Measurements from ENCODE around the gene ZMYND8. TPM values are rescaled to one million over a fixed set of nuclear protein-coding genes. Genes with fewer than 3 reads are reported as not detected.
"Not testable (repeated sequence)": the region's sequence is repeated elsewhere in the genome, so short reads cannot be mapped to it uniquely, and the experiment has no call there.

Gene ZMYND8
- total RNA-seq, 2 donors from 2014 or later: 22.0 to 35.3 TPM

DNA sequence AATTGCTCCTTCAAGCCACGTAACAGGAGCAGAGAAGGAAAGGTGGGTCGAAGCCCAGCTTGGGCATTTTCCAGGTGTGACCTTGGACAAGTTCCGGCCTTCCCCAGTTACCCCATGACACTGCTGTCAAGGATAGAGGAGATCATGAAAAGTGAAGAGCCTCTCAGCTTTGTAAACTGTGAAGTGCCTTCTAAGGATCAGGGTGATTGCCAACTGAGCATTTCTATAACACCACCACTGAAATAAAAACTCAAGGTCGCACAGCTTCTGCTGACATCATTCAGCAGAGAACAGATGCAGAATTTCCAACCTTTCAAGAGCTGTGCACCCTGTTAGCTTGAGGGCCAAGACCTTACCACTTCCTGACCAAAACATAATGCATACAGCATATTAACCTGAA is 24.0 kb upstream of the ZMYND8 start:
- Histone ChIP-seq H3K4me3 (no peak overlapping the region), H3K36me3 (no peaks in the 10 kb centered on the region), H3K27me3 (no peaks in the 10 kb centered on the region), H3K4me1 (peaks cover 0 to 17% of the 10 kb centered on the region in 2 donors), H3K9me3 (no peaks in the 10 kb centered on the region), H3K27ac (peak overlapping the region in 1 of 2 donors; percentile 27)
- TF ChIP-seq, protein P1, sequence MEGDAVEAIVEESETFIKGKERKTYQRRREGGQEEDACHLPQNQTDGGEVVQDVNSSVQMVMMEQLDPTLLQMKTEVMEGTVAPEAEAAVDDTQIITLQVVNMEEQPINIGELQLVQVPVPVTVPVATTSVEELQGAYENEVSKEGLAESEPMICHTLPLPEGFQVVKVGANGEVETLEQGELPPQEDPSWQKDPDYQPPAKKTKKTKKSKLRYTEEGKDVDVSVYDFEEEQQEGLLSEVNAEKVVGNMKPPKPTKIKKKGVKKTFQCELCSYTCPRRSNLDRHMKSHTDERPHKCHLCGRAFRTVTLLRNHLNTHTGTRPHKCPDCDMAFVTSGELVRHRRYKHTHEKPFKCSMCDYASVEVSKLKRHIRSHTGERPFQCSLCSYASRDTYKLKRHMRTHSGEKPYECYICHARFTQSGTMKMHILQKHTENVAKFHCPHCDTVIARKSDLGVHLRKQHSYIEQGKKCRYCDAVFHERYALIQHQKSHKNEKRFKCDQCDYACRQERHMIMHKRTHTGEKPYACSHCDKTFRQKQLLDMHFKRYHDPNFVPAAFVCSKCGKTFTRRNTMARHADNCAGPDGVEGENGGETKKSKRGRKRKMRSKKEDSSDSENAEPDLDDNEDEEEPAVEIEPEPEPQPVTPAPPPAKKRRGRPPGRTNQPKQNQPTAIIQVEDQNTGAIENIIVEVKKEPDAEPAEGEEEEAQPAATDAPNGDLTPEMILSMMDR (IDR thresholded peaks at IDR 0.05): no peak
- no peak for DNase-seq (ENCODE audit: low spot score)

DNA sequence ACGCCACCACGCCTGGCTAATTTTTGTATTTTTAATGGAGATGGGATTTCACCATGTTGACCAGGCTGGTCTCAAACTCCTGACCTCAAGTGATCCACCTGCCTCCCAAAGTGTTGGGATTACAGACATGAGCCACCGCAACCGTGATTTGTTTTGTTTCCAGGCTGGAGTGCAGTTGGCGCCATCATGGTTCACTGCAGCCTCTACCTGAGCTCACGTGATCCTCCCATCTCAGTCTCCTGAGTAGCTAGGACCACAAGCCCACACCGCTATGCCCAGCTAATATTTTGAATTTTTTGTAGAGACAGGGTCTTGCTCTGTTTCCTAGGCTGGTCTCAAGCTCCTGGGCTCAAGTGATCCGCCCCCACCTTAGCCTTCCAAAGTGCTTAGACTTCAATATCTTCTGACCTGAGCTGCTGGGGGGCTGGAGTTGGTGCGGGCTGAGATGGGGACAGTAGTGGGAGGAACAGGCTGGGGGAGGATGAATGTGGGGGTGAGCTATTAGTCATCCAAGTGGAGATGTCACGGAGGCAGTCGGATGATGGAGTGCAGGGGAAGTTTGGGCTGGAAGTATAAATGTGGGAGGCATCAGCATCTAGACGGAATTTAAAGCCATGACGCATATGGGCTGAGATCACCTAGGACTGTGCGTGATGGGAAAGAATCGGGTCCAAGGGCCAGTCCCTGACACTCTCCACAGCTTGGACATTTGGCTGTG is 23.1 kb upstream of the ZMYND8 start:
- no peak overlapping the region for H3K27ac ChIP-seq
- no peaks in the 10 kb centered on the region for H3K36me3 ChIP-seq
- H3K9me3 ChIP-seq: no peaks in the 10 kb centered on the region
- H3K27me3 ChIP-seq: no peaks in the 10 kb centered on the region
- no peak overlapping the region for H3K4me3 ChIP-seq
- H3K4me1 ChIP-seq: peaks cover 0 to 14% of the 10 kb centered on the region in 2 donors
- no peak for DNase-seq (ENCODE audit: low spot score)
- TF ChIP-seq, protein P1 (IDR thresholded peaks at IDR 0.05): no peak

DNA sequence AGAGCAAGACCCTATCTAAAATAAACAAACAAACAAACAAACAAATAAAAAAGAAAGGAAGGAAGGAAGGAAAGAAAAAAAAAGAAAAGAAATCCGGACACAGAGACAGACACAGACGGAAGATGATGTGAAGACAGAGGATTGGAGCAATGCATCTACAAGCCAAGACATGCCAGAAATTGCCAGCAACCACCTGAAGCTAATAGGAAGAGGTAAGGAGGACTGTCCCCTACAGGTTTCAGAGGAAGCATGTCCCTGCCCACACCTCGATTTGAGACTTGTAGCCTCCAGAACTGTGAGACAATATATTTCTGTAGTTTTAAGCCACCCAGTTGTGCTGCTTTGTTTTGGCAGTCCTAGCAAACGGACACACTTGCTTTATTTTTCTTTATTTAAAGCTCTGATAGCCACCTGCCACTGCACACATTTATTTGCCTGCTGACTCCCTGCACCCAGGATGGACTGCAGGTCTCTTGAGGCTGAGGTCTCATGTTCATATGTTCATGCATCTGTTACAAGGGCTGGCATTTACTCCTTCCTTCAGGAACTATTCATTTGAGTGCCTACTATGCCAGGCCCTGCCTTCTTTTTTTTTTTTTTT is 20.7 kb upstream of the ZMYND8 start:
- H3K27me3 ChIP-seq: no peaks in the 10 kb centered on the region
- no peak overlapping the region for H3K4me3 ChIP-seq
- no peak overlapping the region for H3K27ac ChIP-seq
- no peaks in the 10 kb centered on the region for H3K36me3 ChIP-seq
- TF ChIP-seq, protein P1 (IDR thresholded peaks at IDR 0.05): no peak
- no peaks in the 10 kb centered on the region for H3K9me3 ChIP-seq
- no peak for DNase-seq (ENCODE audit: low spot score)
- H3K4me1 ChIP-seq: no peaks in the 10 kb centered on the region

DNA sequence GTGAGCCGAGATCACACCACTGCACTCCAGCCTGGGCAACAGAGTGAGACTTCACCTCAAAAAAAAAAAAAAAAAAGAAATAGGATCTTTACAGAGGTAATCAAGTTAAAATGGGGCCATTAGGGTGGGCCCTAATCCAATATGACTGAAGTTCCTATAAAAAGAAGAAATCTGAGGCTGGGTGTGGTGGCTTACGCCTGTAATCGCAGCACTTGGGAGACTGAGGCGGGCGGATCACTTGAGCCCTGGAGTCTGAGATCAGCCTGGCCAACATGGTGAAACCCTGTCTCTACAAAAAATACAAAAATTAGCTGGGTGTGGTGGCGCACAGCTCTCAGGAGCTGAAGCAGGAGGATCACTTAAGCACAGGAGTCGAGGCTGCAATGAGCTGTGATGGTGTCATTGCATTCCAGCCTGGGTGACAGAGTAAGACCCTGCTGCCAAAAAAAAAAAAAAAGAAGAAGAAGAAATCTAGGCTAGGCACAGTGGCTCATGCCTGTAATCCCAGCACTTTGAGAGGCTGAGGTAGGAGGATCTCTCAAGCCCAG is 19.7 kb upstream of the ZMYND8 start:
- not testable (repeated sequence) for H3K27ac ChIP-seq, H3K27me3 ChIP-seq, H3K9me3 ChIP-seq, H3K4me3 ChIP-seq, H3K4me1 ChIP-seq, H3K36me3 ChIP-seq
- DNase-seq (ENCODE audit: low spot score): peak; percentile 68

DNA sequence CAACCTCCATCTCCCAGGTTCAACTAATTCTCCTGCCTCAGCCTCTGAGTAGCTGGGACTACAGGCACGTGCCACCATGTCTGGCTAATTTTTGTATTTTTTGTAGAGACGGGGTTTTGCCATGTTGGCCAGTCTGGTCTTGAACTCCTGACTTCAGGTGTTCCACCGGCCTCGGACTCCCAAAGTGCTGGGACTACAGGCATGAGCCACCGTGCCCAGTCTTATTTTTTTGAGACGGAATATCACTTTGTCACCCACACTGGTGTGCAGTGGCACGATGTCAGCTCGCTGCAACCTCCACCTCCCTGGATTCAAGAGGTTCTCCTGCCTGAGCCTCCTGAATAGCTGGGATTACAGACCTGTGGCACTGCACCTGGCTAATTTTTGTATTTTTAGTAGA is 17.6 kb upstream of the ZMYND8 start:
- not testable (repeated sequence) for H3K27ac ChIP-seq; H3K4me3 ChIP-seq; H3K9me3 ChIP-seq; H3K4me1 ChIP-seq; H3K36me3 ChIP-seq; H3K27me3 ChIP-seq; DNase-seq (ENCODE audit: low spot score)

DNA sequence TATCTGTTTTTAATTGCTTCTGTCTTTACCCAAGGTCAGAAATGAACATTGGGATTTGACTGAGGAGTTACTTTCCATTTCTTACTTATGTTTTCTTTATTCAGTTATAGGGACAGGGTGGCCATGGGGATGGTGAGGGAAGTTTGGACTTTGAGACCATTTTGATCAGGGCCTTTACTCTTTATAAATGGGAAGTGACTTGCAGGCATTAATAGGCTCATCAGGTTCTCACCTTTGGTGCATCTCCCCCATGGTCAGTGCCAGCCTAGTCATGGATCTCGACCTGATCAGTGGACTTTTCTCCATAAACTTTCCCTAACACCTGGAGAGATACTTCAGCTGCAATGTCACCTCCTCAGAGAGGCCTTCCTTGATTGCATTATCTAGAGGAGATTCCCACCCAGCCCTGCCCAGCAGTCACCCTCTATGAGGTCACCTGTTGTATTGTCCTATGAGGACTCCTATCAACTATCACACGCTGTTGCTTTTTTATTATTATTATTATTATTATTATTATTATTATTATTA is 16.8 kb upstream of the ZMYND8 start:
- H3K27ac ChIP-seq: no peak overlapping the region
- TF ChIP-seq, protein P1 (IDR thresholded peaks at IDR 0.05): no peak

More for the DNA sequence above, 16.8 kb upstream of the ZMYND8 start:
- Histone ChIP-seq H3K36me3 (no peaks in the 10 kb centered on the region), H3K4me1 (no peaks in the 10 kb centered on the region), H3K4me3 (no peak overlapping the region), H3K27me3 (no peaks in the 10 kb centered on the region), H3K9me3 (no peaks in the 10 kb centered on the region)
- no peak for DNase-seq (ENCODE audit: low spot score)

Measured in right atrium auricular region (tissue), 2 donors.